ENCODE measurements around the gene LMTK3. TPM values are rescaled to one million over a fixed set of nuclear protein-coding genes. Genes with fewer than 3 reads are reported as not detected.

LMTK3 gene
- total and polyA plus RNA-seq, 9 of the 15 experiments (the other 6 are each of a cell fraction or from before 2014, with no cell fraction given) = 0.35 to 12.3 (median 2.0) TPM; not detected in 2

- DNase-seq (ENCODE audit: extremely low read depth in 1 of 4, low spot score in 3 of 4) (peak in 1 of 4 experiments; percentile 20), FAIRE-seq (no peak), ATAC-seq (no peak)
- Histone ChIP-seq H3K4me2 (ENCODE audit: insufficient read depth, low read length) (no peak overlapping the region), H3K9me3 (replicated peaks; ENCODE audit: control insufficient read depth, insufficient read depth, low read depth, low read length) (no peaks in the 10 kb centered on the region), H2AFZ (ENCODE audit: low read depth, low read length) (no peak overlapping the region), H3K4me3 (no peak overlapping the region), H3K4me1 (replicated peaks in 1 of 2; ENCODE audit: control insufficient read depth in 2 of 2, insufficient read depth in 2 of 2, low read length in 2 of 2) (peaks cover 12 to 14% of the 10 kb centered on the region in 2 experiments), H3K79me2 (ENCODE audit: control insufficient read depth, insufficient read depth, low read length) (peaks cover 16% of the 10 kb centered on the region), H3K27ac (ENCODE audit: extremely low read depth, low read depth, low read length) (no peak overlapping the region), H3K36me3 (ENCODE audit: control insufficient read depth, insufficient read depth, low read length) (peaks cover 36% of the 10 kb centered on the region; the same call in 2 of the 3 replicates), H4K20me1 (replicated peaks; ENCODE audit: control insufficient read depth, insufficient read depth, low read length) (no peaks in the 10 kb centered on the region), H3K9me1 (ENCODE audit: control insufficient read depth, insufficient read depth, low read length) (no peaks in the 10 kb centered on the region), H3K9ac (ENCODE audit: insufficient read depth in 1 of 2, low read depth in 2 of 2, low read length in 2 of 2) (no peak overlapping the region), H3K27me3 (ENCODE audit: control insufficient read depth in 2 of 2, insufficient read depth in 2 of 2, low read length in 2 of 2) (no peaks in the 10 kb centered on the region)
- 94% methylated on average over 13 of the region's 94 CpGs for WGBS (ENCODE audit: insufficient coverage, low coverage, missing lambda C conversion rate)
- BruUV-seq (replicated peaks) = no TSS peak
- ChIA-PET CTCF (ENCODE audit: low intra/inter-chr PET ratio) (no interaction called here), POLR2A (no interaction called here)
- in situ Hi-C loops (cut with MboI) (no loop called here), intact Hi-C loops (cut with micrococcal nuclease) (no loop called here)
- TF ChIP-seq ZBTB33 (CRISPR knock-in tag; IDR thresholded peaks at IDR 0.05) (peak; percentile 25; the same call in 1 of the 2 replicates), E2F8 (IDR thresholded peaks at IDR 0.05; ENCODE audit: low read depth, partially characterized antibody) (no peak), ZNF699 (CRISPR knock-in tag; IDR thresholded peaks at IDR 0.05; ENCODE audit: insufficient replicate concordance) (no peak)
These were observed 69.3 kb downstream of the LMTK3 start for GRCh38 chr19:48442116-48443035.
